ENCODE results near the gene RCVRN. TPM values are rescaled to one million over a fixed set of nuclear protein-coding genes. Genes with fewer than 3 reads are reported as not detected.

RCVRN gene
- total RNA-seq, 2 experiments from 2014 or later = not detected

DNA sequence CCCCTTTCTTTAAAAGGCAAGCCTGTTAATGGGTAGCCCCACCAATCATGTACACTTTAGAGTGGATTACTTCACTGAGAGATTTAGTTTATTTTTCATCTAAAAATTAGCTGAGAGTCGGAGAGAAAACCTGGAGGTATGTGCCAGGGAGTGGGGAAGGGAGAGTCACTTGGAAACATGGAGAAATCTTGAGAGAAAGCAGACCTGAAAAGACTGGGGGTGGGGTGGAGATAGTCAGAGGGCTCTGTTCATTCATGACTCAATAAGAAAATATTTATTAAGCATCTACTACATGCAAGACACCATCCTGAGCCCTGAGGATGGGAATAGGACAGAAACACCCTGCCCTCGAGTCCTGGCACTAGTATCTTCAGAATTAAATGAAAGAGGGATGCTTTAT is 27.4 kb upstream of the RCVRN start:
- Mint-ChIP-seq H3K4me3 (no peak overlapping the region), H3K27ac (no peak overlapping the region), H3K4me1 (ENCODE audit: low read depth) (no peaks in the 10 kb centered on the region), H3K36me3 (ENCODE audit: low read depth) (no peaks in the 10 kb centered on the region), H3K9me3 (no peaks in the 10 kb centered on the region), H3K27me3 (no peaks in the 10 kb centered on the region)
- no peak for ATAC-seq (ENCODE audit: poor library complexity)
- no peak for TF ChIP-seq CTCF (IDR thresholded peaks at IDR 0.05)
- POLR2A ChIA-PET = no interaction called here
- H3K27ac ChIP-seq (ENCODE audit: low read depth in 1 of 2, low read length in 2 of 2) = no peak overlapping the region
- no peaks in the 10 kb centered on the region for H3K36me3 ChIP-seq (ENCODE audit: insufficient read depth, low read length)
- intact Hi-C loops (cut with DNase I, micrococcal nuclease) = no loop called here
- H3K4me1 ChIP-seq (ENCODE audit: insufficient read depth, low read length) = no peaks in the 10 kb centered on the region
- no peak overlapping the region for H3K4me3 ChIP-seq (ENCODE audit: low read length)
- H3K27me3 ChIP-seq (ENCODE audit: control insufficient read depth in 1 of 2, insufficient read depth in 2 of 2, low read length in 2 of 2) = no peaks in the 10 kb centered on the region
- no peak for DNase-seq
- H3K9me3 ChIP-seq (ENCODE audit: control insufficient read depth in 1 of 2, insufficient read depth in 1 of 2, low read length in 2 of 2) = peaks cover 0 to 6% of the 10 kb centered on the region in 2 experiments
- CTCF ChIA-PET = no interaction called here

- Mint-ChIP-seq H3K4me1 (ENCODE audit: low read depth) (no peaks in the 10 kb centered on the region), H3K27ac (no peak overlapping the region), H3K4me3 (no peak overlapping the region), H3K27me3 (no peaks in the 10 kb centered on the region), H3K9me3 (no peaks in the 10 kb centered on the region), H3K36me3 (ENCODE audit: low read depth) (no peaks in the 10 kb centered on the region)
- no peak for TF ChIP-seq CTCF (IDR thresholded peaks at IDR 0.05)
- H3K4me1 ChIP-seq (ENCODE audit: insufficient read depth, low read length) = no peaks in the 10 kb centered on the region
- H3K27me3 ChIP-seq (ENCODE audit: control insufficient read depth in 1 of 2, insufficient read depth in 2 of 2, low read length in 2 of 2) = no peaks in the 10 kb centered on the region
- no peaks in the 10 kb centered on the region for H3K36me3 ChIP-seq (ENCODE audit: insufficient read depth, low read length)
- ChIA-PET CTCF (no interaction called here), POLR2A (no interaction called here)
- ATAC-seq (ENCODE audit: poor library complexity) (no peak), DNase-seq (no peak)
- no peak overlapping the region for H3K27ac ChIP-seq (ENCODE audit: low read depth in 1 of 2, low read length in 2 of 2)
- H3K9me3 ChIP-seq (ENCODE audit: control insufficient read depth in 1 of 2, insufficient read depth in 1 of 2, low read length in 2 of 2) = no peaks in the 10 kb centered on the region
- H3K4me3 ChIP-seq (ENCODE audit: low read length) = no peak overlapping the region
- intact Hi-C loops (cut with DNase I, micrococcal nuclease) = no loop called here
Measured at GRCh38 chr17:9931144-9931741, 26.2 kb upstream of the RCVRN start.

DNA sequence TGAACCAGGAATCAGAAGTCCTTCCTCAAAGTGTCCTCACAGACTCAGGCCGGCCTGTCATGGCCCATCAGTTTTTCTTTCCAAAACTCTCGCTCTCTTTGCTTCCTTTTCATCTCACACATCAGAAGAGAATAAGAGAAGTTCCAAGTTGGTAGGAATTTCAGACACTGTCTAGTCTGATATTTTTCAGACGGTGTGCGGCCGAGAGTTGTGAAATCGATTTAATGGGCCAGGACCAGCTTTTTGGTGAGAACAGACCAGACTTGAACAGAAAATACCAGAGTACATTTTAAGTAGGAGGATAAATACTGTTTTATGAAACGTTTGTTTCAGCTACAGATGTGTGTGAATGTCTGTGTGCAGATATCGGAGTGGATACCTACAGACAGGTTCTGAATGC is 24.8 kb upstream of the RCVRN start:
- Mint-ChIP-seq H3K27me3 (no peaks in the 10 kb centered on the region), H3K4me3 (no peak overlapping the region), H3K4me1 (ENCODE audit: low read depth) (no peaks in the 10 kb centered on the region), H3K27ac (no peak overlapping the region), H3K36me3 (ENCODE audit: low read depth) (no peaks in the 10 kb centered on the region), H3K9me3 (no peaks in the 10 kb centered on the region)
- Histone ChIP-seq H3K36me3 (ENCODE audit: insufficient read depth, low read length) (no peaks in the 10 kb centered on the region), H3K4me1 (ENCODE audit: insufficient read depth, low read length) (no peaks in the 10 kb centered on the region), H3K4me3 (ENCODE audit: low read length) (no peak overlapping the region), H3K9me3 (ENCODE audit: control insufficient read depth in 1 of 2, insufficient read depth in 1 of 2, low read length in 2 of 2) (no peaks in the 10 kb centered on the region), H3K27me3 (ENCODE audit: control insufficient read depth in 1 of 2, insufficient read depth in 2 of 2, low read length in 2 of 2) (no peaks in the 10 kb centered on the region), H3K27ac (ENCODE audit: low read depth in 1 of 2, low read length in 2 of 2) (no peak overlapping the region)
- intact Hi-C loops (cut with DNase I, micrococcal nuclease) = loop anchor here in 1 of 2 experiments (5.0 kb wide), 1 partner anchor 687 kb away; no protein-coding TSS in a partner anchor
- POLR2A ChIA-PET = no interaction called here
- CTCF ChIA-PET = no interaction called here
- DNase-seq (no peak), ATAC-seq (ENCODE audit: poor library complexity) (no peak)
- TF ChIP-seq CTCF (IDR thresholded peaks at IDR 0.05) = no peak
